Epithelial cell of proximal tubule (primary cell): Measurements from ENCODE around the gene CXCL1. TPM values are rescaled to one million over a fixed set of nuclear protein-coding genes. Genes with fewer than 3 reads are reported as not detected.
"Not testable (repeated sequence)": the region's sequence is repeated elsewhere in the genome, so short reads cannot be mapped to it uniquely, and the experiment has no call there.

Source experiments
- DNase-seq: peaks from one replicate; pipeline ENCODE4 v3.0.0-alpha.2; 2011; ENCODE audit warnings: low read depth
- H3K4me3 ChIP-seq: 2 replicates; pipeline ENCODE4 v1.5.1; 2011; ENCODE audit warnings: low read depth, mild to moderate bottlenecking, low read length
- CTCF ChIP-seq: conservative IDR thresholded peaks from 2 replicates; pipeline ENCODE4 v1.5.1; 2012; ENCODE audit warnings: low read depth, mild to moderate bottlenecking, low read length
- total RNA-seq: library from RNA; depleted of rRNA; stranded (reverse); fragments of >200 nt; gene quantifications from 2 replicates; pipeline ENCODE4 v1.2.3, GENCODE V29; 2015

Gene CXCL1
- total RNA-seq, 1 donor from 2014 or later = 158 TPM

GRCh38 chr4:73897380-73898136 is 28.4 kb downstream of the CXCL1 start:
- no peak overlapping the region for H3K4me3 ChIP-seq
- no peak for DNase-seq
- TF ChIP-seq CTCF = no peak

GRCh38 chr4:73899338-73899737 is 30.1 kb downstream of the CXCL1 start:
- not testable (repeated sequence) for DNase-seq

GRCh38 chr4:73901031-73901430 is 31.8 kb downstream of the CXCL1 start:
- H3K4me3 ChIP-seq = no peak overlapping the region
- TF ChIP-seq CTCF = no peak
- DNase-seq = no peak

More at GRCh38 chr4:73899338-73899737, 30.1 kb downstream of the CXCL1 start:
- not testable (repeated sequence) for H3K4me3 ChIP-seq

DNA sequence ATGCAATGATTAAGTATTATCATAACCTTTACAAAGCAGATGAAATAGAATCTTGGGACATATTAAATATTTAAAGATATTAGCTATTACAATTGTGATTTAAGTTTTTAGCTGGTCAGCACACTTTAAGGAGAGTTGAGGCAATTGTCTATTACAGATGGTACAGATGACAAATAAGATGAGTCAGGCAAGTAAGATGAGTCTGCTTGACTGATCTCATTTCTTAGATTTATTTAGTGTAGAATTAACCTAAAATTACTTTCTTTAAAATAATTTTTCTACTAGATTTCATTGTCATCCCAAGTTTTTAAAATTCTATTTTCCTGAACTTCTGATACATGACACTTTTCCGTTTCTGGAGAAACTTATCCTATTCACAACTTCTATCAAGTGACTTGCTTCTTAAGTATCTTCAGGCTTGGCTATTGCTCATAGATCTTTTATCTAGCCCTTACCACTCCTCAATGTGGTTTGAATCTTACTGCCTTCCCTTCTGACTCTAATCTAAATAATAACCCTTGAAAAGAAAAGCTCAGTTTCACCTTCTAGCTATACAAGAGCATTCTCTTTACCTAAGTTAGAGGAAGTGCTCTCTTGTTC is 32.9 kb downstream of the CXCL1 start:
- no peak overlapping the region for H3K4me3 ChIP-seq
- TF ChIP-seq CTCF = no peak
- no peak for DNase-seq

DNA sequence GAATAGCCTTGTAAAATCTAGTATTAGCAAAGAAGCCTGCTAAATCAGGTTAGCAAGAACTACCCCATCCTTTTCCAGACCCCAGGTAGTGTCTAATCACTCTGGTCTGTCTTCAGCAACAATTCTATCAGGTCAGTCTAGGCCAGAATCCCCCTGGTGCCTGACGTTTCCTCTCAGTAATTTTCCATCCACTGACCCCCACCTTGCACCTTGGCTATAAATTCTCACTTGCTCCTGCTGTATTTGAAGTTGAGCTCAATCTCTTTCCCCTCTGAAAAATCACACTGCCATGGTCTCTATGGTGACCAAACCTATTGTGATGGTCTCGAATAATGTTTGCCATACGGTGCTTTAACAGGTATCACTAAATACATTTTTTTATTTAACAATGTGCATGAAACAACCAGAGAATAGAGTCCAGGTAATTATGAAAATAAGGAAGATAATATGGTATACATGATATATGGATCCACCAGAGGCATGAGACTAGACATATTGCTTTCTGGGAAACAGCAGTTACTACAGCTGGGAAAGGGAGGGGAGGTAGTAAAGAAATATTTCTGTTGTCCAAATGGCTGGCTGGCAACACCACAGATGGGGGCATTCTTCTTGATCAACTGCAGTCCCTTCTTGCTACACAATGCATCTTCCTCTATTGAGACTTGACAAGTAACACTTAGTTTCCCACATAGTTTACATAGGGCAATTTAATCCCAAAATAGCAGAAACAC is 33.8 kb downstream of the CXCL1 start:
- no peak for DNase-seq
- TF ChIP-seq CTCF = no peak
- H3K4me3 ChIP-seq = no peak overlapping the region

- TF ChIP-seq CTCF = no peak
- no peak overlapping the region for H3K4me3 ChIP-seq
- DNase-seq = no peak
Measured at GRCh38 chr4:73904491-73904890, 35.3 kb downstream of the CXCL1 start.

GRCh38 chr4:73908965-73909364 is 39.8 kb downstream of the CXCL1 start:
- DNase-seq = no peak
- TF ChIP-seq CTCF = no peak

More at GRCh38 chr4:73908965-73909364, 39.8 kb downstream of the CXCL1 start:
- no peak overlapping the region for H3K4me3 ChIP-seq
